ENCODE results near the gene NDUFC2. TPM values are rescaled to one million over a fixed set of nuclear protein-coding genes. Genes with fewer than 3 reads are reported as not detected.
A peak's percentile ranks its signal among the peaks of the same experiment; 100 is the strongest.

Gene NDUFC2
- total and polyA plus RNA-seq, 2 of the 13 experiments (the other 11 are each of a cell fraction or from before 2014, with no cell fraction given): 256 to 363 TPM

DNA sequence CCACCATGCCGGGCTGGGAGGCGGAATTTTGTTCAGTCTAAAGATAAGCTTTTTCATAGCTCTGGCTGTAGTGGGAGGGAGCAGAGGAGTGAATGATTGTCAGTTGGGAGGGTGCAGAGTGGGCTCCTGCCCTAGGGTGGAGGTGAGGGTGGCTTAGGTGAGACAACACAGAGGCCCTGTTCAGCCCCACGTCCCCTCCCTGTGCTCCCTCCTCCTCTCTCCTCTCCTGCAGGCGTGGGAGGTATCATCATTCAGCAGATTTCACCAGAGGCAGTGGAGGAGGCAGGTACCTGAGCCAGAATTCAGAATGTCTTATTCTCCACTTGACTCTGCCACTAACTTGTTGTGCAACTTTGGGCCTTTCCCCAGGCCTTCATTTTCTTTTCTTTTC, 17.7 kb downstream of the NDUFC2 start (continued):
- TF ChIP-seq RERE (CRISPR knock-in tag; IDR thresholded peaks at IDR 0.05; ENCODE audit: low read depth) (0 out of 2 replicates have a peak, but pooled peaks have one; percentile 4), MYPOP (CRISPR knock-in tag; IDR thresholded peaks at IDR 0.05) (no peak), HOXA3 (CRISPR knock-in tag; IDR thresholded peaks at IDR 0.05) (0 out of 2 replicates have a peak, but pooled peaks have one; percentile 13), SP5 (CRISPR knock-in tag; IDR thresholded peaks at IDR 0.05; ENCODE audit: borderline replicate concordance, low read depth) (0 out of 2 replicates have a peak, but pooled peaks have one; percentile 28), RXRB (CRISPR knock-in tag; IDR thresholded peaks at IDR 0.05; ENCODE audit: borderline replicate concordance) (peak; percentile 10; the same call in 1 of the 2 replicates), CEBPB (IDR thresholded peaks at IDR 0.05; ENCODE audit: borderline replicate concordance, low read depth, low read length) (0 out of 2 replicates have a peak, but pooled peaks have one; percentile 11), ZNF746 (CRISPR knock-in tag; IDR thresholded peaks at IDR 0.05) (0 out of 2 replicates have a peak, but pooled peaks have one; percentile 1), ZNF431 (CRISPR knock-in tag; IDR thresholded peaks at IDR 0.05; ENCODE audit: borderline replicate concordance, low read depth) (no peak), SMARCC2 (IDR thresholded peaks at IDR 0.05) (no peak), THAP9 (CRISPR knock-in tag; IDR thresholded peaks at IDR 0.05; ENCODE audit: borderline replicate concordance) (peak; percentile 26; the same call in 1 of the 2 replicates), ZNF121 (CRISPR knock-in tag; IDR thresholded peaks at IDR 0.05) (peak; percentile 36; the same call in 1 of the 2 replicates), ZNF687 (CRISPR knock-in tag; IDR thresholded peaks at IDR 0.05) (peak; percentile 20; the same call in 1 of the 2 replicates), ZBTB38 (CRISPR knock-in tag; IDR thresholded peaks at IDR 0.05) (0 out of 2 replicates have a peak, but pooled peaks have one; percentile 31)
